Neural cell (in vitro differentiated cells): ENCODE results near the gene ARSB. TPM values are rescaled to one million over a fixed set of nuclear protein-coding genes. Genes with fewer than 3 reads are reported as not detected.

Source experiments
- H2AFZ ChIP-seq: fragments of 200-600, 300-800 bp; sonication (generic), shearing (Covaris generic); 2 replicates; pipeline ENCODE4 v1.6.0; 2014; ENCODE audit warnings: low read depth, mild to moderate bottlenecking, antibody characterized with exemption, low read length, moderate library complexity
- H3F3A ChIP-seq: fragments of 200-600 bp; shearing (Covaris generic); 2 replicates; pipeline ENCODE4 v1.6.1; 2016; ENCODE audit warnings: mild to moderate bottlenecking, moderate library complexity, mixed read lengths, antibody characterized with exemption, low read length; ENCODE audit not compliant: insufficient read depth, poor library complexity, severe bottlenecking
- H3K27ac ChIP-seq: fragments of 200-600, 300-800 bp; sonication (generic), shearing (Covaris generic); 2 replicates; pipeline ENCODE4 v1.5.1; 2014; ENCODE audit warnings: mild to moderate bottlenecking, low read length, moderate library complexity
- H3K27me3 ChIP-seq: fragments of 300-800, 200-600 bp; sonication (generic), shearing (Covaris generic); 2 replicates; pipeline ENCODE4 v1.6.0; 2014; ENCODE audit warnings: mild to moderate bottlenecking, low read depth, low read length, moderate library complexity; ENCODE audit not compliant: insufficient read depth
- H3K36me3 ChIP-seq: fragments of 300-800, 200-600 bp; sonication (generic), shearing (Covaris generic); 2 replicates; pipeline ENCODE4 v1.5.1; 2014; ENCODE audit warnings: mild to moderate bottlenecking, antibody characterized with exemption, low read length, moderate library complexity; ENCODE audit not compliant: insufficient read depth
- H3K4me2 ChIP-seq: fragments of 300-800, 200-600 bp; sonication (generic), shearing (Covaris generic); 2 replicates; pipeline ENCODE4 v1.6.0; 2014; ENCODE audit warnings: mild to moderate bottlenecking, low read length
- H3K4me3 ChIP-seq: fragments of 300-800, 200-600 bp; sonication (generic), shearing (Covaris generic); 2 replicates; pipeline ENCODE4 v1.5.1; 2014; ENCODE audit warnings: mild to moderate bottlenecking, low read length, moderate library complexity
- H3K79me2 ChIP-seq: fragments of 200-600 bp; shearing (Covaris generic); replicated peaks from 2 replicates; pipeline ENCODE4 v1.6.0; 2014; ENCODE audit warnings: mild to moderate bottlenecking, low read length, moderate library complexity; ENCODE audit not compliant: insufficient read depth
- H3K9ac ChIP-seq: fragments of 300-800, 200-600 bp; sonication (generic), shearing (Covaris generic); 2 replicates; pipeline ENCODE4 v1.6.1; 2016; ENCODE audit warnings: mild to moderate bottlenecking, low read length, mixed read lengths
- H3K9me2 ChIP-seq: fragments of 200-600 bp; shearing (Covaris generic); 2 replicates; pipeline ENCODE4 v1.6.1; 2016; ENCODE audit warnings: mild to moderate bottlenecking, low read length, mixed read lengths; ENCODE audit not compliant: insufficient read depth
- H3K9me3 ChIP-seq: fragments of 200-600, 300-800 bp; sonication (generic), shearing (Covaris generic); 2 replicates; pipeline ENCODE4 v1.6.1; 2016; ENCODE audit warnings: mild to moderate bottlenecking, mixed run types, low read length, moderate library complexity, mixed read lengths
- H4K20me1 ChIP-seq: fragments of 200-600 bp; shearing (Covaris generic); 2 replicates; pipeline ENCODE4 v1.6.1; 2016; ENCODE audit warnings: mild to moderate bottlenecking, mixed run types; ENCODE audit not compliant: insufficient read depth
- CTCF ChIP-seq: fragments of 450-650 bp; IDR thresholded peaks from 2 replicates; pipeline ENCODE4 v1.5.1; 2014; ENCODE audit warnings: antibody characterized with exemption, mild to moderate bottlenecking, moderate library complexity; ENCODE audit not compliant: poor library complexity, severe bottlenecking
- EP300 ChIP-seq: fragments of 450-650 bp; conservative IDR thresholded peaks from 2 replicates; pipeline ENCODE4 v1.6.1; 2014; ENCODE audit warnings: antibody characterized with exemption, mild to moderate bottlenecking, moderate library complexity; ENCODE audit not compliant: poor library complexity, severe bottlenecking
- EZH2 ChIP-seq: fragments of 200-600, 300-800 bp; shearing (Covaris generic), sonication (generic); IDR thresholded peaks from 2 replicates; pipeline ENCODE4 v1.6.1; 2014; ENCODE audit warnings: antibody characterized with exemption, low read length, borderline replicate concordance, mild to moderate bottlenecking; ENCODE audit not compliant: insufficient read depth, poor library complexity, severe bottlenecking
- MXI1 ChIP-seq: fragments of 450-650 bp; conservative IDR thresholded peaks from 2 replicates; pipeline ENCODE4 v1.6.1; 2014; ENCODE audit warnings: antibody characterized with exemption, mild to moderate bottlenecking; ENCODE audit not compliant: poor library complexity, severe bottlenecking
- POLR2AphosphoS5 ChIP-seq: IDR thresholded peaks from 2 replicates; pipeline ENCODE4 v1.6.1; 2012
- RAD21 ChIP-seq: fragments of 450-650 bp; conservative IDR thresholded peaks from 2 replicates; pipeline ENCODE4 v1.6.1; 2014; ENCODE audit warnings: antibody characterized with exemption, mild to moderate bottlenecking, moderate library complexity
- REST ChIP-seq: IDR thresholded peaks from 2 replicates; pipeline ENCODE4 v1.6.1; 2012; ENCODE audit warnings: borderline replicate concordance
- SMC3 ChIP-seq: fragments of 450-650 bp; conservative IDR thresholded peaks from 2 replicates; pipeline ENCODE4 v1.6.1; 2014; ENCODE audit warnings: antibody characterized with exemption, mild to moderate bottlenecking, moderate library complexity; ENCODE audit not compliant: poor library complexity
- TAF1 ChIP-seq: IDR thresholded peaks from 2 replicates; pipeline ENCODE4 v1.6.1; 2012; ENCODE audit warnings: low read depth
- polyA plus RNA-seq: library from polyadenylated mRNA; depleted of rRNA; stranded (reverse); fragments of >200 nt; gene quantifications from 2 replicates; pipeline ENCODE4 v1.2.3, GENCODE V29; 2014

The ARSB gene
- polyA plus RNA-seq, 1 donor from 2014 or later, result 8.7 TPM

GRCh38 chr5:78766412-78766762, 218.7 kb downstream of the ARSB start:
- H3K4me3 ChIP-seq, result no peak overlapping the region
- H4K20me1 ChIP-seq, result no peaks in the 10 kb centered on the region
- H3K9me2 ChIP-seq, result no peaks in the 10 kb centered on the region
- H3K4me2 ChIP-seq, result no peak overlapping the region
- no peaks in the 10 kb centered on the region for H3K79me2 ChIP-seq
- no peaks in the 10 kb centered on the region for H3K27me3 ChIP-seq
- no peak overlapping the region for H2AFZ ChIP-seq
- TF ChIP-seq POLR2AphosphoS5 (no peak), MXI1 (no peak), SMC3 (no peak), REST (no peak)
- H3F3A ChIP-seq, result no peaks in the 10 kb centered on the region
- H3K36me3 ChIP-seq, result no peaks in the 10 kb centered on the region
- no peak overlapping the region for H3K9ac ChIP-seq
- H3K27ac ChIP-seq, result no peak overlapping the region
- no peaks in the 10 kb centered on the region for H3K9me3 ChIP-seq

GRCh38 chr5:78765756-78766411, 219.2 kb downstream of the ARSB start:
- no peak for TF ChIP-seq POLR2AphosphoS5
- TF ChIP-seq REST, result no peak
- no peak for TF ChIP-seq EZH2
- no peak for TF ChIP-seq TAF1
- no peaks in the 10 kb centered on the region for H3K9me3 ChIP-seq
- no peaks in the 10 kb centered on the region for H3K9me2 ChIP-seq
- no peak overlapping the region for H3K4me3 ChIP-seq
- H4K20me1 ChIP-seq, result no peaks in the 10 kb centered on the region
- H3K79me2 ChIP-seq, result no peaks in the 10 kb centered on the region
- no peaks in the 10 kb centered on the region for H3K36me3 ChIP-seq
- no peak overlapping the region for H2AFZ ChIP-seq
- H3K27ac ChIP-seq, result no peak overlapping the region
- H3K4me2 ChIP-seq, result no peak overlapping the region
- no peaks in the 10 kb centered on the region for H3K27me3 ChIP-seq
- H3K9ac ChIP-seq, result no peak overlapping the region
- no peaks in the 10 kb centered on the region for H3F3A ChIP-seq

GRCh38 chr5:78765116-78765515, 220.0 kb downstream of the ARSB start:
- H3K79me2 ChIP-seq, result no peaks in the 10 kb centered on the region
- H3K9me3 ChIP-seq, result no peaks in the 10 kb centered on the region
- no peaks in the 10 kb centered on the region for H3K27me3 ChIP-seq
- no peaks in the 10 kb centered on the region for H3K36me3 ChIP-seq
- no peaks in the 10 kb centered on the region for H3K9me2 ChIP-seq
- H3F3A ChIP-seq, result no peaks in the 10 kb centered on the region
- no peak overlapping the region for H2AFZ ChIP-seq
- H4K20me1 ChIP-seq, result no peaks in the 10 kb centered on the region
- no peak overlapping the region for H3K9ac ChIP-seq
- H3K27ac ChIP-seq, result no peak overlapping the region
- no peak for TF ChIP-seq RAD21
- TF ChIP-seq TAF1, result no peak
- TF ChIP-seq POLR2AphosphoS5, result no peak
- no peak for TF ChIP-seq CTCF
- no peak for TF ChIP-seq EP300
- no peak for TF ChIP-seq SMC3
- no peak for TF ChIP-seq REST
- TF ChIP-seq EZH2, result no peak
- TF ChIP-seq MXI1, result no peak
- no peak overlapping the region for H3K4me2 ChIP-seq
- no peak overlapping the region for H3K4me3 ChIP-seq
